ENCODE results near the gene SDF4.

The SDF4 gene

DNA sequence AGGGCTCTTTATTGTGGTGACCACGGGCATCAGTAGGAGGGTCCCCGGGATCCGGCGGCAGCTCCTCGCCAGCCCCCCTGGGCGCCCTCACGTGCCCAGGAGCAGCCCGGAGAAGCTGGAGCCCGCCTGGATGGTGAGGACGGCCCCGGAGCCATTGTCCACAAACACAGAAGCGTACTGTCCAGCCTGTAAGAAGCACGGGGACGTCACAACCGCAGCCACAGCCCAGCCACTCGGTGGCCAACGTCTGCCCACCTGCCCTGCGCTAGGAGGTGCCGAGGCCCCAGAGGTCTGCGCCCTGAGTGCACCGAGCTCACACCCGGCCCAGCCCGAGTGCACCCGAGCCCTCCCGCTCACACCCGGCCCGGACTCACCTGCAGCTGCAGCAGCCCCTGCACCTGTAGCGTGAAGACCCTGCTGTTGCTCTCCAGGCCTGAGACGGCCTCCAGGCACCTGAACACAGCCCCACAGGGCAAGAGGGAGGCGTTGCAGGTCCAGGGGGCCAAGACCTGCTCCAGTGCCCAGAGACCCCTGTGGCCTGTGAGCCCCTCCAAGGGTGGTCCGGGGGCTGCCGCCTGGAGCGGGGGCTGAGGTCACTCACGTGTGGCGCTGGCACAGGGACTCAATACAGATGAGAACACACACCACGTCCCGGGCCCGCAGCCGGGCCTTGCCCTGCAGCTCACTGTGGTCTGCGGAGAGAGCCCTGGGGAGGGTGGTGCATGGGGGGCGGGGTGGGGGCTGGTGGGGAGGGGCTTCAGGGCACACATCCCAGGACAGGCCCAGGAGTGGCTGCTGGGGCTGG is 10.9 kb upstream of the SDF4 start:
- no peaks in the 10 kb centered on the region for H3K36me3 ChIP-seq (ENCODE audit: control insufficient read depth, insufficient read depth, low read length)
- H3K27ac ChIP-seq (ENCODE audit: insufficient read depth, low read depth, low read length, poor library complexity, severe bottlenecking): no peak overlapping the region
- H3K4me3 ChIP-seq (ENCODE audit: insufficient read depth, low read depth, low read length): no peak overlapping the region
- H3K27me3 ChIP-seq (ENCODE audit: control insufficient read depth, insufficient read depth, low read length, poor library complexity, severe bottlenecking): peaks cover 22% of the 10 kb centered on the region
- WGBS, 2 experiments: 93 to 94% methylated on average over 40 to 41 of the region's 41 CpGs
- H3K9me3 ChIP-seq (ENCODE audit: control insufficient read depth, low read length): no peaks in the 10 kb centered on the region
- H3K4me1 ChIP-seq (ENCODE audit: control insufficient read depth, insufficient read depth, low read length): peaks cover 11% of the 10 kb centered on the region

DNA sequence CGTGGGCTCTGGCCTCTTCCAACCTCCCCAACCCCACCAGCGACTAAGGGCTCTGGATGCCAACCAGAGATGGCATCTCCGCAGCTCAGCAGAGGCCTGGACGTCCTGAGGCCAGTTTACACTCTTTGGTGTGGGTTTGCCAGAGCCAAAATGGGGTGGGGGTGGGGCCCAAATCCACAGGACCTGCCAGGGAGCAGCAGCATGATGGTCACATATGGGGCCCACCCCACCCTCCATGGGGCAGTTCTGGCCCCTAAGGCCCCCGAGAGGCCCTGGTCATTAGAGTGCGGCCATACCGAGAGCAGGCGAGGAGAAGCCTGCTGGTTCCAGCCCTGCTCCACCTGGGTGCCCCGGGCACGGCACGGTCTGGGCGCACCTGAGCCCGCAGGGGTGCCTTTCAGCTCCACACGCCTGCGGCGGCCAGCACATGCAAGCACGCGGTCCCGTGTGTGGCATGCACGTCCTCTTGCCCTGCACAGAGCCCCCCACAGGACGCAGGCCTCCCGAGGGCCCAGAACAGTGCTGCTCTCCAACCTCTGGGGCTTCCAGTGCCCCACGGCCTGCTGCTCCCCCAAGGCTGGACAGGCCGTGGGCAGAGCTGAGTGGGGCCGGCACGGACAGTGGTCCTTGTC is 9.9 kb upstream of the SDF4 start:
- Histone ChIP-seq H3K4me1 (ENCODE audit: control insufficient read depth, insufficient read depth, low read length) (peaks cover 14% of the 10 kb centered on the region), H3K36me3 (ENCODE audit: control insufficient read depth, insufficient read depth, low read length) (no peaks in the 10 kb centered on the region), H3K27me3 (ENCODE audit: control insufficient read depth, insufficient read depth, low read length, poor library complexity, severe bottlenecking) (peaks cover 13% of the 10 kb centered on the region), H3K27ac (ENCODE audit: insufficient read depth, low read depth, low read length, poor library complexity, severe bottlenecking) (no peak overlapping the region), H3K4me3 (ENCODE audit: insufficient read depth, low read depth, low read length) (no peak overlapping the region), H3K9me3 (ENCODE audit: control insufficient read depth, low read length) (no peaks in the 10 kb centered on the region)
- WGBS, 2 experiments: 93 to 95% methylated on average over 26 of the region's 26 CpGs

DNA sequence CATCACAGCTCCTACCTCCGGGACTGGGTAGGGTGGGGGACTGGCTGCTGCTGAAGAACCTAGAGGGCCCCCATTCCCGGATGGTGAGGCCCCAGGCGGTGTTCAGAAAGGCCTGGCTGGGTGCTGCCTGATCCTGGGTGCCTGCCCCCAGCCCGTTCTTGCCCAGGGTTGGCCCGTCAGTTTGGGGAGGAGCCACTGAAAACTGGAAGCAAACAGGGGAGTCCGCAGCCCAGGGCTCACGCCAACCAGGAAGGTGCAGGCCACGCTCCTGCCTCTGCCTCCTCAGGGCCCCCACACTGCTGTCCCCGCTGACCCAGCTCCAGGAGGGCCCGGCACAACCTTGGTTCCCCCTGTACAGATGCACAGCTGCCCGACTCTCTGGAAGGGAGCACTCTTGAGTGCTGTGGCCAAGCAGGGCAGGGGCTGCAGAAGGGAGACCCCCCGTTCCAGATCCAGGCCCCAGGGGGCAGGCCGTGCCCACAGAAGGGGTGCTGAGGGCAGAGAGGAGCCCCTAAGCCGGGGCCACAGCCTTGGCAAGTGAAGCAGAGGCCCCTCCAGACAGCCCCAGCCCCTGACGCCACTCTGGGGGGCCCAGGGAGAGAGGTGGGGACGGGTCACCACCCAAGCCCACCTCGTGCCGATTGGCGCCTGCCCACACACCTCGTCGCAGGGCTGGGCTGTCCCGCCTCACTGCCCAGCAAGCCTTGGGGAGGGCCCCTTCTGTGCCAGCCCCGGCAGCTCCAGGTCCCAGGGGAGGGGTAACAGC is 9.2 kb upstream of the SDF4 start:
- Histone ChIP-seq H3K36me3 (ENCODE audit: control insufficient read depth, insufficient read depth, low read length) (no peaks in the 10 kb centered on the region), H3K9me3 (ENCODE audit: control insufficient read depth, low read length) (no peaks in the 10 kb centered on the region), H3K27ac (ENCODE audit: insufficient read depth, low read depth, low read length, poor library complexity, severe bottlenecking) (no peak overlapping the region), H3K27me3 (ENCODE audit: control insufficient read depth, insufficient read depth, low read length, poor library complexity, severe bottlenecking) (peaks cover 6% of the 10 kb centered on the region), H3K4me3 (ENCODE audit: insufficient read depth, low read depth, low read length) (no peak overlapping the region), H3K4me1 (ENCODE audit: control insufficient read depth, insufficient read depth, low read length) (peaks cover 17% of the 10 kb centered on the region)
- WGBS, 2 experiments: 88% methylated on average over 23 of the region's 23 CpGs

DNA sequence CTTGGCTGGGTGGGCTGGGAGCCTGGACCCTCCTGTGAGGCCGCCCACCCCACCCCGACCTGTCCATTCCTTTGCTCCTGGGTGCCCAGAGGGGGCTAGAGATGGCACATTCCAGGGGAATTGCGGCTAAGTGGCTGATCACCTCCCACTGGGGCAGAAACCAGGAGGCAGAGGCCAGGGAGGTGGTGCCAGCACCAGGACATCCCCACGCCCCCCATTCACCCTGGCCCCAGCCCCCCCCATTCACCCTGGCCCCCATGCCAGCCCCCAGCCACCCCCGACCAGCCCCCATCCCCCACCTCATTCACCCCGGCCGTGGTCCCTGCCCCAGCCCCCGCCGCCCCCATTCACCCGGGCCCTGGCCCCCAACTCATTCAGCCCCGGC is 8.5 kb upstream of the SDF4 start:
- H3K27ac ChIP-seq (ENCODE audit: insufficient read depth, low read depth, low read length, poor library complexity, severe bottlenecking): no peak overlapping the region
- H3K4me3 ChIP-seq (ENCODE audit: insufficient read depth, low read depth, low read length): no peak overlapping the region
- no peaks in the 10 kb centered on the region for H3K36me3 ChIP-seq (ENCODE audit: control insufficient read depth, insufficient read depth, low read length)
- no peaks in the 10 kb centered on the region for H3K27me3 ChIP-seq (ENCODE audit: control insufficient read depth, insufficient read depth, low read length, poor library complexity, severe bottlenecking)
- H3K4me1 ChIP-seq (ENCODE audit: control insufficient read depth, insufficient read depth, low read length): peaks cover 17% of the 10 kb centered on the region
- WGBS, 2 experiments: 88 to 91% methylated on average over 5 to 6 of the region's 11 CpGs
- H3K9me3 ChIP-seq (ENCODE audit: control insufficient read depth, low read length): no peaks in the 10 kb centered on the region

DNA sequence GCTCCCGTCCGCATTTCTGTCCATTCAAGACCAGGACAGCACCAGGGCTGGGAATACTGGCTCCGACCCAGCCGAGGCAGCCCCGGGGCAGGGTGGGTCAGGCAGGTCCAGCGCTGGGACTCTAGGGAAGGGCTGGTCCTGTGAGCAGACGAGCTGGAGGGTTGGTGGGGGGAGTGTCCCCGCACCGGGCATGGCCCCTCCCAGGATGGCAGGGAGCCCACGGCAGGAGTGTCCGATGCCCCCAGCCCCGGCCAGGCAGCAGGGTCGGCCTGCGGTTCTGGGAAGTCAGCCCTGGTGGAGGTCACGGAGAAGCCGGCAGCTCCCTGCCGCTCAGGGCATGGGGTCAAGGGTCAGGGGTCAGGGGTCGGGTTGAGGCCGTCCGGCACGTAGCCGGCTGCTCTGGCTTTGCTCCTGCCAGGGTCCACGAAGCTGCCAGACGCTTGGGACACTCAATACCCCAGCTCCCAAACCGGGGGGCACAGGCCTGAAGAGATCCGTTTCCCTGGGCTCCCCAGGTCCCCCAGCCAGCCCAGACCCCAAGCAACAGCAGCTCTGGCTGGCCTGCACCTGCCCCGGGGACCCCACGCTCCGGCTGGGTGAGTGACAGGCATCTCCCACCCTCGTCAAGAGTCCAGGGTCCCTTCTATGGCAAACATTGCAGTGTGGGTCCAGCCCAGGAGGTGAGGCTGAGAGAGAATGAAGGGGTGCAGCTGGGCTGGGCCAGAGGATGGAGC is 8.0 kb upstream of the SDF4 start:
- Histone ChIP-seq H3K4me3 (ENCODE audit: insufficient read depth, low read depth, low read length) (no peak overlapping the region), H3K4me1 (ENCODE audit: control insufficient read depth, insufficient read depth, low read length) (peaks cover 17% of the 10 kb centered on the region), H3K27me3 (ENCODE audit: control insufficient read depth, insufficient read depth, low read length, poor library complexity, severe bottlenecking) (no peaks in the 10 kb centered on the region), H3K9me3 (ENCODE audit: control insufficient read depth, low read length) (no peaks in the 10 kb centered on the region), H3K27ac (ENCODE audit: insufficient read depth, low read depth, low read length, poor library complexity, severe bottlenecking) (no peak overlapping the region), H3K36me3 (ENCODE audit: control insufficient read depth, insufficient read depth, low read length) (no peaks in the 10 kb centered on the region)
- 84 to 86% methylated on average over 30 of the region's 30 CpGs for WGBS, 2 experiments

DNA sequence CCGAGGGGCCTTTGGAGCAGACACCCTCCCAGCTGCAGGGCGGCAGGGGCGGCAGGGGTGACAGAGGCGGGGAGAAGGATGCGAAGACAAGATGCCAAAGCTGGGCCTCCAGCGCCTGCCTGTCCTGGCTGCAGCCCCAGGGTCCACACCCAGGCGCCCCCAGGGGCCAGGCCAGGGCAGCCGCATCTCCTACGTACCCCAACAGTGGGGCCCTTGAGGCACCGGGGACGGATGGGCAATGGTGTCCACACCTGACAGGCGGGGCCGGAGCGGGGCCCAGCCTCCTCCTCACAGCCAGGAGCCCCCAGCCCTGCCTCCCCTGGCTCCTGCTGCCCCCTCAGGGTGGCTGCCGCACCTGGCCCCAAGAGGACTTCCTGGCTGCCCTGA is 7.4 kb upstream of the SDF4 start:
- Histone ChIP-seq H3K9me3 (ENCODE audit: control insufficient read depth, low read length) (no peaks in the 10 kb centered on the region), H3K4me3 (ENCODE audit: insufficient read depth, low read depth, low read length) (no peak overlapping the region), H3K4me1 (ENCODE audit: control insufficient read depth, insufficient read depth, low read length) (peaks cover 17% of the 10 kb centered on the region), H3K27ac (ENCODE audit: insufficient read depth, low read depth, low read length, poor library complexity, severe bottlenecking) (no peak overlapping the region), H3K27me3 (ENCODE audit: control insufficient read depth, insufficient read depth, low read length, poor library complexity, severe bottlenecking) (no peaks in the 10 kb centered on the region), H3K36me3 (ENCODE audit: control insufficient read depth, insufficient read depth, low read length) (no peaks in the 10 kb centered on the region)
- WGBS, 2 experiments: 87 to 88% methylated on average over 15 of the region's 15 CpGs

DNA sequence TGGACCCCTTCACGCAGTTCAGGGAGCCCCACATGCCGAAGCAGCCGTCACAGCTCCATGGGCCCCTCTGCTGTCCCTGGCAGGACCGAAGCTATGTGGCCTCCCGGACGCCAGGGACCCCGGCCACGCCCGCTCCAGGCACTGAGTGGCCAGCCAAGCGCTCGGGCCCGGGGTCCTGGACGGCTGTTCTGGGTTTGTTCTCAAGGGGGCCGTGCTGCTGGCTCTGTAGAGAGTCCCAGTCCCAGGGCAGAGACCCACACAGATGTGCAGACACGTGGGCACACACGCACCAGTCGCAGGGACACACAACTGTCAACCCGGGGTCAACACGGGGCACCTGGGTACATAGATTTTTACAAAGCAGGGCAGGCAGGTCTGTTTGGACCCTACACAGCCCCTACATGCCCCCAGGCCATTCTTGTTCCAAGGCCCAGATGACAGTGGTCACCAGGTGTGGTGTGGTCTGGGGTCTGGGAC is 6.9 kb upstream of the SDF4 start:
- Histone ChIP-seq H3K27ac (ENCODE audit: insufficient read depth, low read depth, low read length, poor library complexity, severe bottlenecking) (no peak overlapping the region), H3K4me1 (ENCODE audit: control insufficient read depth, insufficient read depth, low read length) (peaks cover 17% of the 10 kb centered on the region), H3K27me3 (ENCODE audit: control insufficient read depth, insufficient read depth, low read length, poor library complexity, severe bottlenecking) (no peaks in the 10 kb centered on the region), H3K4me3 (ENCODE audit: insufficient read depth, low read depth, low read length) (no peak overlapping the region), H3K9me3 (ENCODE audit: control insufficient read depth, low read length) (no peaks in the 10 kb centered on the region), H3K36me3 (ENCODE audit: control insufficient read depth, insufficient read depth, low read length) (no peaks in the 10 kb centered on the region)
- WGBS, 2 experiments: 92 to 94% methylated on average over 19 of the region's 19 CpGs

DNA sequence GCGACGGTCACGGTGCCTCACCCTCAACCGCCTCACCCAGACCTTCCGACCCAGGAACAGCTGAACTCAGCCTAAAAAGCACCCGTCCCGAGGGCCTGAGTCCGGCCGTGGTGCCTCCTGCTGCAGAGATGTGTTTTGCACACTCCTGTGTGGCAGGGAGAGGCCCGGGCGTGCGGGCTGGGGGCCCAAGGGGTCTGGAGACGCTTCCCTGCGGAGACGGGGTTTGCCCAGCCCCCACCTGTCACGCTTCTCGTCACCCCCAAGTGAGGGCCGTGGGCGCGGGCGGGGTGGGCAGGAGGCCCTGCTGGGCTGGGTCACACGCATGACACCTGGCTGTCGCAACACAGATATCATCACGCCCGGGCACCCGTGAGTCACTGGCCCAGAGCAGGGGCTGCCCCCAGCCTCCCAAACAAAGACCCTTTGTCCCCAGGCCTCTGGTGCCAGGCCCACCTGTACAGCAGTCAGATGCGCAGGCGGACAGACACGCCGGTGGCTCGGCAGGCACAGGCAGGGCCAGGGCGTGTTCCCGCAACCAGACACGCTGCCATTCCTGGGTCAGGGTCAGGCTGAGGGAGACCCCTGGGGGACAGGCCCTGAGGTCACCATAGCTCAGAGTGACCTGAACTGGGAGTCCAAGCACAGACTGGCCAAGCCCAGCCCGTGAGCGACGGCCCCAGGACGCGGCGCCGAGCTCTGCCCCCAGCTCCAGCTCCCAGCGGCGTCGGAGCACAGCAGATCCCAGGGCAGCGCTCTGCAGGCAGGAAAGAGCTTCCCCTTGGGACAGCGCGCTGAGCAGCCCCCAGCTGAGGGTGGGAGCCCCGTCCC is 6.3 kb upstream of the SDF4 start:
- Histone ChIP-seq H3K27ac (ENCODE audit: insufficient read depth, low read depth, low read length, poor library complexity, severe bottlenecking) (no peak overlapping the region), H3K4me1 (ENCODE audit: control insufficient read depth, insufficient read depth, low read length) (peaks cover 21% of the 10 kb centered on the region), H3K36me3 (ENCODE audit: control insufficient read depth, insufficient read depth, low read length) (no peaks in the 10 kb centered on the region), H3K27me3 (ENCODE audit: control insufficient read depth, insufficient read depth, low read length, poor library complexity, severe bottlenecking) (no peaks in the 10 kb centered on the region), H3K4me3 (ENCODE audit: insufficient read depth, low read depth, low read length) (no peak overlapping the region), H3K9me3 (ENCODE audit: control insufficient read depth, low read length) (no peaks in the 10 kb centered on the region)
- 90 to 93% methylated on average over 48 of the region's 48 CpGs for WGBS, 2 experiments
